ENCODE measurements around the gene C16orf74. TPM values are rescaled to one million over a fixed set of nuclear protein-coding genes. Genes with fewer than 3 reads are reported as not detected.

C16orf74 gene
- total and polyA plus RNA-seq, 3 donors from 2014 or later, result 3.8 to 6.0 (median 4.3) TPM

- Histone ChIP-seq H3K27ac (no peak overlapping the region), H3K4me3 (no peak overlapping the region), H3K9me3 (no peaks in the 10 kb centered on the region), H3K27me3 (no peaks in the 10 kb centered on the region), H3K4me1 (peaks cover 9% of the 10 kb centered on the region), H3K36me3 (ENCODE audit: low read depth, missing control alignments) (no peaks in the 10 kb centered on the region)
- intact Hi-C loops (cut with DNase I; ENCODE audit: low total_unique reads), result no loop called here
- WGBS, 2 donors, result 83 to 84% methylated on average over 16 to 18 of the region's 18 CpGs
- DNase-seq, result no peak
- TF ChIP-seq POLR2A (IDR thresholded peaks at IDR 0.05), result no peak
- TF ChIP-seq, protein P1, sequence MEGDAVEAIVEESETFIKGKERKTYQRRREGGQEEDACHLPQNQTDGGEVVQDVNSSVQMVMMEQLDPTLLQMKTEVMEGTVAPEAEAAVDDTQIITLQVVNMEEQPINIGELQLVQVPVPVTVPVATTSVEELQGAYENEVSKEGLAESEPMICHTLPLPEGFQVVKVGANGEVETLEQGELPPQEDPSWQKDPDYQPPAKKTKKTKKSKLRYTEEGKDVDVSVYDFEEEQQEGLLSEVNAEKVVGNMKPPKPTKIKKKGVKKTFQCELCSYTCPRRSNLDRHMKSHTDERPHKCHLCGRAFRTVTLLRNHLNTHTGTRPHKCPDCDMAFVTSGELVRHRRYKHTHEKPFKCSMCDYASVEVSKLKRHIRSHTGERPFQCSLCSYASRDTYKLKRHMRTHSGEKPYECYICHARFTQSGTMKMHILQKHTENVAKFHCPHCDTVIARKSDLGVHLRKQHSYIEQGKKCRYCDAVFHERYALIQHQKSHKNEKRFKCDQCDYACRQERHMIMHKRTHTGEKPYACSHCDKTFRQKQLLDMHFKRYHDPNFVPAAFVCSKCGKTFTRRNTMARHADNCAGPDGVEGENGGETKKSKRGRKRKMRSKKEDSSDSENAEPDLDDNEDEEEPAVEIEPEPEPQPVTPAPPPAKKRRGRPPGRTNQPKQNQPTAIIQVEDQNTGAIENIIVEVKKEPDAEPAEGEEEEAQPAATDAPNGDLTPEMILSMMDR (IDR thresholded peaks at IDR 0.05), result no peak
Measured at GRCh38 chr16:85658504-85659326, 92.2 kb downstream of the C16orf74 start.

DNA sequence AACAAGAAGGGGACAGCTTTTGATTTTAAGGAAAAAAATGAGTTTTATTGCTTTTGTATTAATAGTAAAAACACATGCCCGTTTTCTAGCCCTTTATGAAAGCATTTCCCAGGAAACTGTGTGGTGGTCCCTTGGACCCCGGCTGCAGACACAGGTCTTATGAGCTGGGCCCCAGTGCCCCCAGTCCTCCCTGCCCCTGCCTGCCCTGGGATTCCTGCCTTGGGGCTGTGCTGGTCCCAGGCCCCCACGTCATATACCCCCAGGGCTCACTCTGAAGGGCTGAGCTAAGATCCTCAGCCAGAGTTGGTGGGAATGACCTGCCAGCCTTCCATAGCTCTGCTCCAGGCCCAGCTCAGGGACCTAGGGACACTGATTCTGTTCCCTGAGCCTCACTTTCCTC is 92.9 kb downstream of the C16orf74 start:
- H3K4me1 ChIP-seq, result peaks cover 15% of the 10 kb centered on the region
- intact Hi-C loops (cut with DNase I; ENCODE audit: low total_unique reads), result no loop called here
- DNase-seq, result no peak
- TF ChIP-seq, protein P1 (IDR thresholded peaks at IDR 0.05), result no peak
- TF ChIP-seq POLR2A (IDR thresholded peaks at IDR 0.05), result no peak
- no peaks in the 10 kb centered on the region for H3K36me3 ChIP-seq (ENCODE audit: low read depth, missing control alignments)
- H3K27ac ChIP-seq, result no peak overlapping the region
- WGBS, 2 donors, result 74 to 88% methylated on average over 3 of the region's 3 CpGs
- H3K27me3 ChIP-seq, result no peaks in the 10 kb centered on the region
- H3K9me3 ChIP-seq, result no peaks in the 10 kb centered on the region
- no peak overlapping the region for H3K4me3 ChIP-seq

MicroRNA genes within 50 kb of the gene (microRNA counts, 767-probe panel; counts per million panel counts)
- 0 to 152 counts per million in 2 donors for microRNA hsa-miR-1910

Small RNA genes within 50 kb of the gene (microRNA-seq; reads per million reads assigned to microRNA genes)
- 0 reads per million in 2 donors for gene MIR1910 (ENCODE audit: borderline number of aligned reads in 2 of 2, borderline replicate concordance in 1 of 2)

Small RNA genes within 50 kb of the gene (small RNA-seq; reads per million reads assigned to genes)
- gene RN7SL381P, result 0 reads per million in 2 donors
- gene RNU1-103P, result 0 reads per million in 2 donors

Other genes with a start within 250 kb of the C16orf74 start
- 100 to 1,000 TPM; 188 to 212 TPM for gene GSE1, start 137.8 kb downstream of the C16orf74 start, total RNA-seq
- 49.9 TPM for gene GSE1, start 137.8 kb downstream of the C16orf74 start, polyA plus RNA-seq (ENCODE audit: insufficient read depth, low read depth, low replicate concordance)
- gene GINS2, start 62.1 kb downstream of the C16orf74 start, total RNA-seq, result 10 to 100 TPM in 1 of 2 donors, 1 to 10 TPM in 1; 8.9 to 13.8 TPM
- 11.8 TPM for gene GINS2, start 62.1 kb downstream of the C16orf74 start, polyA plus RNA-seq (ENCODE audit: insufficient read depth, low read depth, low replicate concordance)
- 10 to 100 TPM; 44.2 to 57.3 TPM for gene EMC8, start 48.4 kb upstream of the C16orf74 start, total RNA-seq
- 38.7 TPM for gene EMC8, start 48.4 kb upstream of the C16orf74 start, polyA plus RNA-seq (ENCODE audit: insufficient read depth, low read depth, low replicate concordance)
- 100 to 1,000 TPM; 263 to 334 TPM for gene COX4I1, start 48.6 kb upstream of the C16orf74 start, total RNA-seq
- 467 TPM for gene COX4I1, start 48.6 kb upstream of the C16orf74 start, polyA plus RNA-seq (ENCODE audit: insufficient read depth, low read depth, low replicate concordance)
- gene IRF8, start 148.1 kb upstream of the C16orf74 start, total RNA-seq, result 10 to 100 TPM; 14.0 to 15.0 TPM
- 7.2 TPM for gene IRF8, start 148.1 kb upstream of the C16orf74 start, polyA plus RNA-seq (ENCODE audit: insufficient read depth, low read depth, low replicate concordance)